Endothelial cell of umbilical vein (primary cell): ENCODE measurements around the gene DNASE2. TPM values are rescaled to one million over a fixed set of nuclear protein-coding genes. Genes with fewer than 3 reads are reported as not detected.
"Not testable (repeated sequence)": the region's sequence is repeated elsewhere in the genome, so short reads cannot be mapped to it uniquely, and the experiment has no call there.

ENCODE experiments used
- BruUV-seq: library from RNA; stranded (reverse); fragments of 400-500 nt; replicated peaks from 2 replicates; lab custom pipeline; 2021; lab: Mats Ljungman, UMichigan
- CTCF ChIA-PET: fragments of 300-600, 350-600 bp; sonication (Branson Sonifier 250); formaldehyde crosslinking; loops from one replicate; lab custom pipeline; 2021; ENCODE audit warnings: antibody characterized with exemption, inconsistent platforms; lab: Charles Lee
- POLR2A ChIA-PET: fragments of 300-600, 350-600 bp; sonication (Branson Sonifier 250); formaldehyde crosslinking; loops from one replicate; lab custom pipeline; 2021; ENCODE audit warnings: antibody characterized with exemption, inconsistent platforms; lab: Charles Lee
- DNase-seq: peaks from one replicate; pipeline ENCODE4 v3.0.0-alpha.2; 2011; ENCODE audit warnings: low read depth, low spot score
- FAIRE-seq: peaks from 2 replicates; lab custom pipeline; 2011; peaks lifted over from hg19 to GRCh38; lab: Jason Lieb, UNC
- H2AFZ ChIP-seq: 2 replicates; pipeline ENCODE4 v1.6.0; 2012; ENCODE audit warnings: low read depth, low read length, control low read depth, inconsistent platforms
- H3K27ac ChIP-seq: 2 replicates; pipeline ENCODE4 v1.5.1; 2011; ENCODE audit warnings: low read depth, mild to moderate bottlenecking, control low read depth, low read length, moderate library complexity; ENCODE audit not compliant: insufficient read depth
- H3K27me3 ChIP-seq, 2 experiments: 2 replicates each; pipeline versions ENCODE4 v1.6.0 to v1.6.1; 2011; ENCODE audit warnings: low read length in 2 of 2, mixed read lengths in 1 of 2; ENCODE audit not compliant: control insufficient read depth in 2 of 2, insufficient read depth in 2 of 2
- H3K36me3 ChIP-seq, 2 experiments: 2 replicates in 1 of 2; 3 replicates in 1 of 2; pipeline ENCODE4 v1.5.1; 2011; ENCODE audit warnings: low read length in 2 of 2, mild to moderate bottlenecking in 1 of 2, moderate library complexity in 1 of 2; ENCODE audit not compliant: control insufficient read depth in 2 of 2, insufficient read depth in 2 of 2; ENCODE audit errors: extremely low read depth in 1 of 2
- H3K4me1 ChIP-seq: 3 replicates; pipeline ENCODE4 v1.5.1; 2011; ENCODE audit warnings: mild to moderate bottlenecking, low read length; ENCODE audit not compliant: control insufficient read depth, insufficient read depth; ENCODE audit errors: extremely low read depth
- H3K4me2 ChIP-seq: 2 replicates; pipeline ENCODE4 v1.6.1; 2011; ENCODE audit warnings: low read length, control low read depth, mixed read lengths; ENCODE audit not compliant: insufficient read depth
- H3K4me3 ChIP-seq, 3 experiments: fragments of 200-600 bp in 1 of 3; sonication (generic), shearing (Covaris generic) in 1 of 3; replicated peaks in 1 of 3; 2 replicates each; pipeline ENCODE4 v1.5.1; 2011 to 2016; ENCODE audit warnings: control low read depth in 3 of 3, low read length in 3 of 3, mild to moderate bottlenecking in 2 of 3, inconsistent platforms in 1 of 3, low read depth in 1 of 3, moderate library complexity in 1 of 3; ENCODE audit not compliant: insufficient read depth in 1 of 3
- H3K79me2 ChIP-seq: 2 replicates; pipeline ENCODE4 v1.6.0; 2012; ENCODE audit warnings: low read length, inconsistent platforms; ENCODE audit not compliant: control insufficient read depth, insufficient read depth
- H3K9ac ChIP-seq: replicated peaks from 2 replicates; pipeline ENCODE3; 2011; ENCODE audit warnings: low read length, control low read depth; ENCODE audit not compliant: insufficient read depth; ENCODE audit errors: extremely low read depth
- H3K9me1 ChIP-seq: replicated peaks from 3 replicates; pipeline ENCODE4 v1.6.0; 2011; ENCODE audit warnings: mild to moderate bottlenecking, low read length; ENCODE audit not compliant: control insufficient read depth, insufficient read depth; ENCODE audit errors: extremely low read depth
- H3K9me3 ChIP-seq: replicated peaks from 2 replicates; pipeline ENCODE4 v1.5.1; 2012; ENCODE audit warnings: low read length, inconsistent platforms; ENCODE audit not compliant: control insufficient read depth, insufficient read depth
- H4K20me1 ChIP-seq: replicated peaks from 2 replicates; pipeline ENCODE3; 2011; ENCODE audit warnings: mild to moderate bottlenecking, low read length; ENCODE audit not compliant: control insufficient read depth, insufficient read depth; ENCODE audit errors: extremely low read depth
- CTCF ChIP-seq, 2 donors: IDR thresholded peaks; 1 replicate in 1 of 2; 2 replicates in 1 of 2; pipeline ENCODE4 v1.5.1; 2011; ENCODE audit warnings: low read length in 2 of 2, mild to moderate bottlenecking in 2 of 2, moderate library complexity in 2 of 2, control low read depth in 1 of 2, inconsistent platforms in 1 of 2, low read depth in 1 of 2; ENCODE audit not compliant: insufficient read depth in 1 of 2; ENCODE audit errors: extremely low read depth in 1 of 2
- EZH2 ChIP-seq: IDR thresholded peaks from 2 replicates; pipeline ENCODE4 v1.6.1; 2012; ENCODE audit warnings: borderline replicate concordance, low read depth, mild to moderate bottlenecking, moderate library complexity, low read length, inconsistent platforms; ENCODE audit not compliant: severe bottlenecking
- FOS ChIP-seq: IDR thresholded peaks from 2 replicates; pipeline ENCODE4 v1.6.1; 2011; ENCODE audit warnings: mild to moderate bottlenecking, low read length, moderate library complexity, borderline replicate concordance; ENCODE audit not compliant: insufficient read depth
- JUN ChIP-seq: IDR thresholded peaks from 2 replicates; pipeline ENCODE4 v1.6.1; 2011; ENCODE audit warnings: borderline replicate concordance, low read depth; ENCODE audit not compliant: insufficient read length, insufficient read depth
- POLR2AphosphoS5 ChIP-seq: IDR thresholded peaks from 2 replicates; pipeline ENCODE4 v1.6.1; 2012; ENCODE audit warnings: low read depth, mild to moderate bottlenecking, control low read depth, low read length, moderate library complexity; ENCODE audit not compliant: insufficient read depth
- dilution Hi-C: fragments of 300-500 bp; cut with MboI; formaldehyde crosslinking; loops from one replicate; pipeline ENCODE4 v1.15.0; 2019; ENCODE audit warnings: low sequenced_read_pairs; ENCODE audit not compliant: extremely low pct_ligation_motif_present
- intact Hi-C: fragments of 100-400 bp; cut with micrococcal nuclease; formaldehyde crosslinking; loops from one replicate; pipeline ENCODE4 v1.10.0; 2022
- polyA plus RNA-seq, 4 experiments: library from polyadenylated mRNA; depleted of rRNA in 3 of 4; stranded (reverse) in 3 of 4; unstranded in 1 of 4; fragments of >200 nt; gene quantifications; 2 replicates each; pipeline versions ENCODE4 v1.2.1 to v1.2.3, GENCODE V29; 2011 to 2012; ENCODE audit warnings: missing spikeins in 1 of 4
- total RNA-seq: library from RNA; stranded (reverse); gene quantifications from 2 replicates; pipeline ENCODE4 v1.2.3, GENCODE V29; 2021

Gene DNASE2
- total and polyA plus RNA-seq, 2 donors (not counting 3 experiments of a cell fraction or from before 2014, with no cell fraction given), result 31.3 to 51.9 TPM

GRCh38 chr19:12890787-12891552 lies 9.7 kb upstream of the DNASE2 start, which contains the start of gene GCDH:
Gene GCDH (plus strand): TSS chr19:12891160. CDS start chr19:12891305, 145 bp downstream.
- no peak for TF ChIP-seq EZH2
- TF ChIP-seq JUN, result no peak
- no peak for TF ChIP-seq CTCF (IDR thresholded peaks at IDR 0.05; ENCODE audit: extremely low read depth in 1 of 2, insufficient read depth in 1 of 2, low read depth in 1 of 2, low read length in 2 of 2)
- peak; percentile 47 for TF ChIP-seq POLR2AphosphoS5
- TF ChIP-seq FOS, result no peak
- Histone ChIP-seq H3K9me1 (no peaks in the 10 kb centered on the region), H3K27ac (no peak within 1 kb of the TSS), H3K4me3 (peak within 1 kb of the TSS; percentile 40 to 79 (median 68)), H2AFZ (peak within 1 kb of the TSS; percentile 97), H3K27me3 (peaks cover 5% of the 10 kb centered on the region in 2 experiments), H3K79me2 (no peaks in the 10 kb centered on the region), H3K9ac (peak within 1 kb of the TSS; percentile 61), H3K36me3 (peaks cover 0 to under 1% of the 10 kb centered on the region in 2 experiments), H4K20me1 (no peaks in the 10 kb centered on the region), H3K4me2 (peak within 1 kb of the TSS; percentile 86), H3K4me1 (peaks cover 10% of the 10 kb centered on the region), H3K9me3 (no peaks in the 10 kb centered on the region)
- DNase-seq, result peak; percentile 99
- dilution Hi-C loops, result no loop called here
- intact Hi-C loops, result loop anchor here (2.0 kb wide), 1 partner anchor 48 kb away; the partner anchor contains the start of gene CALR
- POLR2A ChIA-PET, result interaction anchor here (0.5 to 1.1 kb wide), 5 partner anchors 9 to 205 kb away, joined by 3 to 8 read pairs (median 4); partner anchors contain the start of gene SYCE2
- peak; percentile 100 for FAIRE-seq
- CTCF ChIA-PET, result interaction anchor here (0.8 to 2.1 kb wide), 6 partner anchors 9 to 74 kb away, joined by 3 to 12 read pairs (median 4); partner anchors contain the start of genes DNASE2 and FARSA
- BruUV-seq, result no TSS peak

- FAIRE-seq, H3K27me3 ChIP-seq, H3K9ac ChIP-seq, H3K36me3 ChIP-seq, H3K4me1 ChIP-seq, H3K27ac ChIP-seq, BruUV-seq, H3K9me3 ChIP-seq, H4K20me1 ChIP-seq, H3K79me2 ChIP-seq, dilution Hi-C loops, H3K4me3 ChIP-seq, H3K9me1 ChIP-seq, DNase-seq: not testable (repeated sequence)
- ChIA-PET CTCF (interaction anchor here (0.9 to 2.1 kb wide), 5 partner anchors 9 to 75 kb away, joined by 3 to 12 read pairs (median 5); partner anchors contain the start of gene DNASE2), POLR2A (interaction anchor here (0.5 to 1.1 kb wide), 4 partner anchors 8 to 29 kb away, joined by 3 to 5 read pairs (median 4); partner anchors contain the start of gene SYCE2)
- intact Hi-C loops, result loop anchor here (2.0 kb wide), 1 partner anchor 48 kb away; the partner anchor contains the start of gene CALR
- peak overlapping the region; percentile 86 for H3K4me2 ChIP-seq
- peak overlapping the region; percentile 36 for H2AFZ ChIP-seq
These were observed 9.1 kb upstream of the DNASE2 start for GRCh38 chr19:12890299-12890786.
